IPS-11a (cell line): ENCODE results near the gene ATG2A.

ENCODE experiments used
- H3K4me3 ChIP-seq: one replicate; pipeline ENCODE4 v1.5.1; 2013; ENCODE audit warnings: low read depth, low read length, control low read depth

ATG2A gene

GRCh38 chr11:64872790-64873488 lies 44.1 kb downstream of the ATG2A start:
- no peak overlapping the region for H3K4me3 ChIP-seq

DNA sequence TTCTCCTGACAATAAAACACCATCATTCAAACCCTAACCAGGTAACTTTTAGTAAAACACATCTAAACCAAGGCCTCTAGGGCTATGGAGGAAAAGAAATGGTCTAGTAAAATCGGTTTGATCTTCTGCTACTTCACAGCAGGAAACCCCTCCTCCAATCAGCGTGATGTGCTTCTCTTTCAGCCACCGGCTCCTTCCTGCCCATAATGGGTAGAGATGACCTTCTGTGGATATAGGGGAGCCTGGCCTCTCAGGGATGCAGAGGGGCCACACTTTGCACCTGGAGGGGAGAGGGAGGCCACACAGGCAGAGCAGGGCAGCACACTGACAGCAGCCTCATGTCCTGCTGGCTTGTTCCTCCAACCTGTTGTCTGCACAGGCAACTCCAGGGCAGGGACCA lies 45.5 kb downstream of the ATG2A start:
- no peak overlapping the region for H3K4me3 ChIP-seq

DNA sequence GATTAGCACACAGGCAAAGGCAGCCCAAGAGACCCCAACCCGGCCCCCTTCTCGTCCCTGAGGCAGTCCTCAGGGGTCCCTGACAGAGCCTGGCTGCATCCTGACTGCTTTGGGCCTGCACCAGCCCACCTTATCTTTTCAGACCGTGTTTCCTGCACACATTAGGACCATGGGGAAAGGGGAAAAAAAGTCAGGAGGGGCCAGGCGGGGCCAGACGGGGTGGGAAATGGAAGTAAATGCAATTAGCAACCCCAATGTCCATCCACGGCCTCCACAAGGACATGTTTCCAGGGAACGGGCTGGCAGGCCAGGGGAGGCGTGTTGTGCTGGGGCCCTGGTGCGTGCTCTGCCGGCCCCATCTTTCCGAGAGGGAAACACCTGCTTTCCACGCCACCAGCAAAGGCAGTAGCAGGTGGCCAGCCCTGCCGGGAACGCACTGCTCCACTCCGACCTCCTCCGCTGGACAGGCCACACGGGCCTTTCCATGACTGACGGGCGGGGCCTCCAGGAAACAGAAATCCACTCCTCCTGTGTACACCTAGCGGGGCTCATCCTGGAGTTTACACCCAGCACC lies 46.0 kb downstream of the ATG2A start:
- H3K4me3 ChIP-seq: no peak overlapping the region

DNA sequence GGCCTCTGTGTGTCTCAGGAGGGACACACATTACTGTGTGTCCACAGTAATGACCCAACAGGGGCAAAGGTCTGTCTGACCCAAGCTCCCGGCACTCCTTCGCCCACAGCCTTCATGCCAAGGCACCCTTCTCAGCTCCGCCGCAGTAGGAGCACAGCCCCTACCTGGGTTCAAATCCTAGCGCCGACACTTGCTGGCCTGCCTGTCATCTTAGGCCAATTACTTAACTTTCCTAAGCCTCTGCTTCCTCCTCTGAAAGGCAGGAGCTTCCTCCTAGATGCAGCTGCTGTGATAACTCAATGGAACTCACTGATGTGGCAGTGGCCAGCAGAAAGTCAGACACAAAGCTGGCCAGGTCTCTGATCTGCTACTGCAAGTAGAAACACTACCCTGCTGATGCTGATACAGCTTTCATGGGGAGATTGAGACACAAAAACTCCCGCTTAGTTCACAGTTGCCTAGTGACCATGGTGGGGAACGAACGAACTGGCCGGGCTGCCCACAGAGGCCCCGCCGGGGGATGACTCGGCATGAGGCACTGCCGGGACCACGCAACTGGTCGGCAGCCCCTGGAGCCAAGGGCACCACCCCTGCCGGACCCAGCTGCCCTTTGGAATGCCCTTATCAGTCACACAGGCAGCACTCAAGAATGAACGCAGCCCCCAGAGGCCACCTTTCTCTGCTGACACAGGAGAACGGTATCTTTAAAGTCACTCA lies 46.7 kb downstream of the ATG2A start:
- no peak overlapping the region for H3K4me3 ChIP-seq

- no peak overlapping the region for H3K4me3 ChIP-seq
These were observed 47.3 kb downstream of the ATG2A start for GRCh38 chr11:64869571-64870175.

DNA sequence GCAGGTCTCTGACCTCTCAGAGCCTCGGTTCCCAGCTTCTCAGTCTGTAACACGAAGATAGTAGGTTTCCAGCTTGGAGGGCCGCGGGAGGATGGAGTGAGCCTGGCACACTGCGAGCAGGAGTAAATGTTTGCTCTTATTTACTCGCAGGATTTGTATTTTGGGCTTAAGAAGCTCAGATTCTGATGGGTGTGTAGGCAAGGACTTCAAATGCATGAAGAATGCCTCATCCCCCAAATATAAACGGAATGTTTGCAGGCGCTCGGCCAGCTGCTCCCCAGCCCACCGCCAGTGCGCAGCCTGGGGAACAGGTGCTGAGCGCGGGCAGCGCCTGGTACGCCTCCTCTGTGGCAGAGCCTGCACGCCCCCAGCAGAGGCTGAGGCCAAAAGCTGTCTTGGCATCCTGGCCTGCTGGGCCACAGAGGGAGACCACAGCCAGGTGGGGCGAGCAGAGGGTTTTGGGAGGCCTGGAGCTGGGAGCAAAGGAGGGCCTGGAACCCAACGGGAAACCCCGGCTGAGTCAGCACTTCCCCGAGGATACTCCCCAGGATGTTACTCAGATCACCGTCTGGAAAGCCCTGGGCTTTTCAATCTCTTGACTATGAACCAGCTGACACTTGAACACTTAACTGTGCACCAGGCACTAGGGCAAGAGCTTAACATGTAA lies 48.0 kb downstream of the ATG2A start:
- no peak overlapping the region for H3K4me3 ChIP-seq

DNA sequence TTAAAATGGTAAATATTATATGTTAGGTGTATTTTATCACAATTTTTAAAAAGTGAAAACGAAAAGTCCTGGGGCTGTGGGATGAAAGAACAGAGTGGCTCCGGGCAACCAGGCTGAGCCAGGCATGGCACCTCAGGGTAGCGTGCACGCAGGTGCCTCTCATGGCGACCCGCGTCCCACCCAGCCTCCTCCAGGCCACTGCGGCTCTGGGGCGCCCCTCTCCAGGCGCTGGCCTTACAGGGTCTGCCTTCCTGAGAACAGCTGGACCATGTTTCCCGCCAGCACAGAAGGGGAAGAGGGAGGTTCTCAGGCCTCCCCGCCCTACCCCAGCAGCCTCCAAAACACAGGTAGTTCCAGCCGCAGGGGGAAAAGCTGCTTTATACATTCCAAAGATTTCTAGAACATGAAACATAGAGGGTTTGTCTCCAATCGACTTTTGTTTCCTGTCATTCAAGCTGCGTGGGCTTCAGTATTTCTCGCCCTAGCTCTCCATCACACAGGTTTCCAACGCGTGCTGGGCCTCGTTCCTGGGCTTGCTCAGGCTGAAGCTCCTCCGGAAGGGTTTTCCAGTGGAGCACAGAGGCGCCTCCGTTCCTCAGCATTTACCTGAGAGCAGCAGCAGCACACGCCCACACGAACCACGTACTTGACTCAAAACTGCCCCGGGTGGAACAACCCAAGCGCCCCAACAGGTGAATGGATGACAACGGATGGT lies 49.1 kb downstream of the ATG2A start:
- H3K4me3 ChIP-seq: no peak overlapping the region

DNA sequence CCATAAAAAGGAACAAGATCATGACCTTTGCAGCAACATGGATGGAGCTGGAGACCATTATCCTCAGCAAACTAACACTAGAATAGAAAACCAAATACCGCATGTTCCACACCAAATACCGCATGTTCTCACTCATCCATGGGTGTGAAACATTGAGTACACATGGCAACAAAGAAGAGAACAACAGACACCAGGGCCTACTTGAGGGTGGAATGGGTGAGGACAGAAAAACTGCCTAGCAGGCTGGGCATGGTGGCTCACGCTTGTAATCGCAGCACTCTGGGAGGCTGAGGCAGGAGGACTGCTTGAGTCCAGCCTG lies 50.9 kb downstream of the ATG2A start:
- no peak overlapping the region for H3K4me3 ChIP-seq

GRCh38 chr11:64865286-64866172 lies 51.5 kb downstream of the ATG2A start:
- no peak overlapping the region for H3K4me3 ChIP-seq

- no peak overlapping the region for H3K4me3 ChIP-seq
These were observed 52.3 kb downstream of the ATG2A start for GRCh38 chr11:64864473-64865285.

- no peak overlapping the region for H3K4me3 ChIP-seq
These were observed 52.9 kb downstream of the ATG2A start for GRCh38 chr11:64864135-64864472.

- no peak overlapping the region for H3K4me3 ChIP-seq
These were observed 53.5 kb downstream of the ATG2A start for GRCh38 chr11:64863391-64864060.

DNA sequence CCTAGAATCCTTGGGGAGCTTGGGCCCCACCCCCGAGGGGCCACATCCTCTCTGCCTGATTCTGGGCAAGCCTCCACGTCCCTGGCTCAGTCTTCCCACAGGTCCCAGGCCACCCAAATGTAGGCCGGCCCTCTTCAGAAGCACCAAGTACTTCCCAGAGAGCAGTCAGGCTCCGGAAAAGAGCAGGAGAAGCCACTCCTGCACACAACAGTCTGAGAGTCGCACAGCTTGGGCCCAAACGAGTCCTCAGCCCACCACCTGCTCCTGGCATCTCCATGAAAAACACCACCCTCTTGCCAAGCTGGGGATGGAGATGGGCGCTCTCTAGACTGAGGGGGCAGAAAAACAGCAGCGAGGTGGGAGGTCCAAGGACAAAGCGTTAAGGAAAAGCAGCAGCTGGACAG lies 54.0 kb downstream of the ATG2A start:
- no peak overlapping the region for H3K4me3 ChIP-seq

DNA sequence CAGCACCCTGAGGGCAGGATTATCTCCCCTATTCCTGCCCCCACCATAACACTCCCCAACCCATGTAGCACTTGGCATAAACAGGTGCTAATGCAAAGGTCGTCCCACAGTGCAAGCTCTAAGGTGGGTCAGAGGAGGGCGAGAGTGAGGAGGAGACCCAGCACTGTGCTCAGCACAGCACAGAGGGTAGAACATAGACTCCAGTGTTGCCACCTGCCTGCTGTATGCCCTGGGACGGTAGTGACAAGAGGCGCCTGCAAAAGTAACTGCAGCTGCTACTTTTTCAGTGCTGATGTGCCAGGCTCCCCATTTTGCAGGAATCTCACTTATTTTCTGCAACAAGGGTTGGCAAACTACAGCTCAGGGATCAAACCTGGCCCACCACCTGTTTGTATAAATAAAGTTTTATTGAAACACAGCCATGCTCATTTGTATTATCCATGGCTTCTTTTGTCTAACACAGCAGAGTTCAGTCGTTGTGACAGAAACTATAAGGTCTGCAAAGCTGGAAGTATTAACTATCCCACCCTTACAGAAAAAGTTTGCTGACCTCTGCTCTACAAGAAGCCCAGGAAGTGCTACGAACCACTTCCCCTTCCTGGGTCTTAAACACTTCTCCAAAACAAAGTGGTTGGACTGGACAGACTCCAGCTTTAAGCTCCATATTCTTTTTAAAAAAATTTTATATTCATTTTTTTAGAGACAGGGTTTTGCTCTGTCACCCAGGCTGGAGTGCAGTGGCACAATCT lies 55.6 kb downstream of the ATG2A start:
- no peak overlapping the region for H3K4me3 ChIP-seq

- H3K4me3 ChIP-seq: no peak overlapping the region
These were observed 57.2 kb downstream of the ATG2A start for GRCh38 chr11:64859542-64860414.

DNA sequence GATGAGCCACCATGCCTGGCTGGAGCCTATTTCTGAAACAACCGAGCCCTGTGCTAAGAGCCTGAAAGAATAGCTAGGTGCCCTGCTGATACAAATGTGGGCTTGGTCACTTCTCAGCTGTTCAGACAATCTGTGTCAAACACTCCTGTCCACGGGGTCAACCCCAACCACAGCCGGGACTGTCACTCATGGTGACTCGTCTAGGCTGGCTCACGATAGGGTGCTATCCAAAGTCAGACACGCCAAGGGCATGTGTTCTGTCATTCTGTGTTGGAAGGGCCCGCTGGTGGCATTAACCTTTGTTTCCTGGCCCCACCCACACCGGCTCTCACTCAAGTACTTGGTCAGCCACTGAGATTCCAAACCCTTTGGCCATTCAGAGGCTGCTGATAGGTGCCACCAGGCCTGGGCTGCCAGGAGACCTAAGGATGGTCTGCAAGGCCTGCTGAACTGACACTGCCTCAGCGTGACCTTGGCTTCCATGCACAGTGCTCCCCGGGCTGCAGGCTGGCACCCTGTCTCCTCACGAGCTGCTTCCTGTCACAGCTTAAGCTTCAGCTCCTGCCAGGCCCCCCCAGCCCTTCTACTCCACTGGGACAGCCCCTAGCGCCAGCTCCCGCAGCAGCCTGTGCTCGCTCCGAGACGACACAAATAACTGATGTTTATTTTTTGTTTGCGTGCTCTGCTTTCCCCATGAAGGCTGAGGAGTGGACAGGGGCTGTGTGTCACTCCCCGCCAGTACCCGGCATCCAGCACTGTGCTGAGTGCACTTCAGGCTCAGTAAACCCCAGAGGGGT lies 58.3 kb downstream of the ATG2A start:
- H3K4me3 ChIP-seq: no peak overlapping the region
